Daoy (cell line): ENCODE results near the gene EFNA3. TPM values are rescaled to one million over a fixed set of nuclear protein-coding genes. Genes with fewer than 3 reads are reported as not detected.
A peak's percentile ranks its signal among the peaks of the same experiment; 100 is the strongest.

Source experiments
- DNase-seq: peaks from one replicate; pipeline ENCODE4 v3.0.0-alpha.2; 2015; ENCODE audit warnings: low read depth
- total RNA-seq: library from RNA; depleted of rRNA; stranded (reverse); fragments of >200 nt; shearing (Covaris generic); gene quantifications from 2 replicates; pipeline ENCODE4 v1.2.3, GENCODE V29; 2014; rRNA removed

Gene EFNA3, protein sequence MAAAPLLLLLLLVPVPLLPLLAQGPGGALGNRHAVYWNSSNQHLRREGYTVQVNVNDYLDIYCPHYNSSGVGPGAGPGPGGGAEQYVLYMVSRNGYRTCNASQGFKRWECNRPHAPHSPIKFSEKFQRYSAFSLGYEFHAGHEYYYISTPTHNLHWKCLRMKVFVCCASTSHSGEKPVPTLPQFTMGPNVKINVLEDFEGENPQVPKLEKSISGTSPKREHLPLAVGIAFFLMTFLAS
- total RNA-seq: 1.1 and 2.4 TPM in 2 replicates

DNA sequence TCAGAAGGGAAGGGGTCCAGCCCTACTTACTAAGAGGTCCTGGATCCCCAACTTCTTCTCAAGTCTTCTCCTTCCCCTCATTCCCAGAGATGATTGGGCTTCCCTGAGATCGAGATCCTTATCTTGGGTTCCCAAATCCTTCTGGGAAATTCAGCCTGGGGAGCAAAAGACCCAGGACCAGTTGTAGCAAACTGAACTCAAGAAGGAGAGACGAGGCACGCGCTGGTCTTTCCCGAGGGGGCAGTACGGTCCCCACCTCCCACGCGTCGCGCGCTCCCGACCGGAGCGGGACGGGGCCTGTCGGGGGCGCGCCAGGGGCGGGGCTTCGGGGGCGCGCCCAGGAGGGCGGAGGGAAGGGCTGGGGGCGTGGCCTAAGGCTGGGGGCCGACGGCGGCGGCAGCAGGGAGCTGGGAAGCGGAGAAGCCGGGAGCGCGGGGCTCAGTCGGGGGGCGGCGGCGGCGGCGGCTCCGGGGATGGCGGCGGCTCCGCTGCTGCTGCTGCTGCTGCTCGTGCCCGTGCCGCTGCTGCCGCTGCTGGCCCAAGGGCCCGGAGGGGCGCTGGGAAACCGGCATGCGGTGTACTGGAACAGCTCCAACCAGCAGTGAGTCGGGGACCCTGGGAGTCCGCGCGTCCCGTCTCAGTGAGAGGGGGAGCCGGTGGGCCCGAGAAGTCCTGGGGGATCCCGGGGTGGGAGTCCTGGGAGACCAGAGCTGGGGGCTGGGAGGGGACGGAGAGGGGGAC lies at the start of gene EFNA3:
Gene EFNA3 (plus strand): TSS at position 369 of the 741 bp plus-strand sequence. CDS start 105 bp downstream, at position 474.
- peak; percentile 78 for DNase-seq

DNA sequence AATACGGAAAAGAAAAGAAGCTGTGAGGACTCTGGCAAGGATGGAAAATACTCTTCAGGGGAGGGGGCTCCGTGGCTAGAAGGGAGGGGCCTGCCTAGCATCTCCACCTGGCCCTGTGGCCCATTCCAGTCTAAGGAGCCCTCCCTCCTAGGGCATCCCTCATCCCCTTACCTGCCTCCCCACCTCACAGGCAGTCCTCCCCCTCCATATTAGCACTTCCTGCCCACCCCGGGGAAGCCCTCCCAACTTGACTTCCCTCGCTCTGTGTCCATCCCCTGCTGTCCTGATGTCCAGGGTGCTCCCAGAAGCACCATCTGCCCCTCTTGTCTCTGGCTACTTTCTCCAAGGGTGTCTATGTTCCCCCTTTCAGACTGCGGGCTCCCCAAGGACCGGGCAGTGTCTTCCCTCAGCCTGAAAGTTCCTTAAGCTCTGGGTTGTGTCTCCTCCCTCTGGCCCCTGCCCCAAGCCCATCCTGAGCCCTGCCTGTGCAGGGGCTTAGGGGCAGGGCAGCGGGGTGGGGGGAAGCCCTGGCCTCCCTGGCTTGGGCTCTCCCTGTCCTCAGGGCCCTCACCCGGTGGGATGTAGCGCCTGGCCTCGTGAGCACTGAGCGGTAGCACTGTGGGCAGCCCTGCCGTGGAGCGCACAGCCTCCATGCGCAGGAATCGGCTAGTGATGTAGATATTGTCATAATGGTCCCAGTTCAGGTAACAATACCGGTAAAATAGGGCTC lies 49.0 kb upstream of the EFNA3 start:
- no peak for DNase-seq

DNA sequence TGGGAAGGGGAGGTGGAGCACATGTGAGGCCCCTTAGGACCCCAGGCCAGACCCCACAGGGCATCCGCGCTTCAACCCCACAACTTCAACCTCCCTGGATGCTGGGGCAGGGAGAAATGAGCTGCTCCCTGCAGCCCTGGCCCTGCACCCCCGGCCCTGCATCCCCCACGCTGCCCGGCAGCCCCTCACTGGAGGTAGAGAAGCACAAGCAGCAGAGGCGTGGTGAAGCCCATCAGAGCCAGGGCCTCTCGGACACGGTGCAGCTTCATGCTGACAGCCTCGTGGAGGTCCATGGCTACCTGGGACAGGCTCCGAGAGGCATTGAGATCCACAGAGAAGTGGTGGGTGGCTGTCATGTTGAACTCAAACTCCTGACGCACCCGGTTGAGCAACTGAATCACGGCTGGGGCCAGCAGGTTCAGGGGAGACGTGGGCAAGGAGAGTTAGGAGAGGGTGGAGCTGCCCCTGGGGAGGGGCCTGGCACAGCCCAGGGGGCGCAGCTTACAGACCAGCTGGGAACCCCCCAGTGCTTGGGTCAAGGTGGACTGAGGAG lies 48.3 kb upstream of the EFNA3 start:
- DNase-seq: no peak

DNA sequence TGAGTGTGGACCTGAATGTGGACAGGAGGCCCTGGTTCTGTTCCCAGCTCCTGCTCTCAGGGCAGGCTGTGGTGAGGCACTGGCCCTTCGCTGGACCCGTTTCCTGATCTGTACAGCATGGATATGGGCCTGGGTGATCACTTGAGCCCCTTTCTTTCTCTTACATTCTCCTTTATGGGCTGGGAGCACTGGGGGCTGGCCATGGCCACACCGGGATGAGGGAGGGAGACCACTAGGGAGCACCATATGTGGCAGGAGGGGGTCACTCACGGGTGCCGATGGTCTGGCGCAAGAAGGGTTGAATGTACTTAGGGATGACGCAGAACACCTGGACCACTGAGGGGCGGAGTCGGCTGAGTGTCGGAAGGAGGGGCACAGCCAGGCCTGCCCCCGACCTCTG lies 47.7 kb upstream of the EFNA3 start:
- no peak for DNase-seq

DNA sequence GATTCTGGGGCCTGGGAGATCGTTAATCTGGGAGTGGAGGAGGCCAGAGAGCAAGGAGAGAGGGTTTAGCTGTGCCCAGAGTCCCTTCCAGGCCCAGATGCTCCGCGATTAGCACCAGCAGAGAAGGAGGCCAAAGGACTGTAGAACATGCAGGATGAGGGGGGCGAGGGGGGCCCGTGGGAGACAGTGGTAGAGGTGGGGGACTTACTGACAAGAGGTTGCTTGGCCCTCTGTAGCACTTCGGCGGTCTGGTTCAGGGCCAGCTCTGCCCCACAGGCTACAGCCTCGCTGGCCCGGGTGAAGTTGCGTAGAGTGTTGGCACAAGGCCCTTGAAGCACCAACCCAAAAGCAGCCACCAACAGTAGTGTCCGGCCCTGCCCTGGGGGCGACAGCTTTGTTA lies 45.8 kb upstream of the EFNA3 start:
- DNase-seq: no peak

DNA sequence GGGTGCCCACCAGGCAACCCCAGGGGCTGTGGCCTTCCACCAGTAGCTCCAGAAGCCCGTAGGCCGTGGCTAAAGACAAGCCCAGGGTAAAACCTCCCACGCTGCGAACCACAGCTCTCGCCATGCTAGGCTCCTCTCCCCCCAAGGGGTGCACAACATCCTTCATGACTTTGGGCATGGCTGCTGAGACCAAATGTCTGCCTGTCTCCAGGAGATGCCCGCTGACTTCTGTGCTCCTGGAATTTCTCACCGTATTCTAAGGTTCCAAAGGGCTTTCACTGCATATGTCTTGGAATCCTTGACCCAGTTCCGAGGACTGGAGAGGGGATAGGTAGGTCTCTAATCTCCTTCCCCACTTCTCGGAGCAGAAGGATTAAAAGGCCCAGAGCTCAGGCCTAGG lies 45.1 kb upstream of the EFNA3 start, which contains the start of the genes DCST1 and DCST2:
Gene DCST1 (plus strand): TSS at position 301 of the 400 bp plus-strand sequence. CDS start 213 bp downstream, outside the sequence.
Gene DCST2 (minus strand): TSS at position 258 of the 400 bp plus-strand sequence. CDS start 80 bp downstream, at position 178.
- DNase-seq: no peak

DNA sequence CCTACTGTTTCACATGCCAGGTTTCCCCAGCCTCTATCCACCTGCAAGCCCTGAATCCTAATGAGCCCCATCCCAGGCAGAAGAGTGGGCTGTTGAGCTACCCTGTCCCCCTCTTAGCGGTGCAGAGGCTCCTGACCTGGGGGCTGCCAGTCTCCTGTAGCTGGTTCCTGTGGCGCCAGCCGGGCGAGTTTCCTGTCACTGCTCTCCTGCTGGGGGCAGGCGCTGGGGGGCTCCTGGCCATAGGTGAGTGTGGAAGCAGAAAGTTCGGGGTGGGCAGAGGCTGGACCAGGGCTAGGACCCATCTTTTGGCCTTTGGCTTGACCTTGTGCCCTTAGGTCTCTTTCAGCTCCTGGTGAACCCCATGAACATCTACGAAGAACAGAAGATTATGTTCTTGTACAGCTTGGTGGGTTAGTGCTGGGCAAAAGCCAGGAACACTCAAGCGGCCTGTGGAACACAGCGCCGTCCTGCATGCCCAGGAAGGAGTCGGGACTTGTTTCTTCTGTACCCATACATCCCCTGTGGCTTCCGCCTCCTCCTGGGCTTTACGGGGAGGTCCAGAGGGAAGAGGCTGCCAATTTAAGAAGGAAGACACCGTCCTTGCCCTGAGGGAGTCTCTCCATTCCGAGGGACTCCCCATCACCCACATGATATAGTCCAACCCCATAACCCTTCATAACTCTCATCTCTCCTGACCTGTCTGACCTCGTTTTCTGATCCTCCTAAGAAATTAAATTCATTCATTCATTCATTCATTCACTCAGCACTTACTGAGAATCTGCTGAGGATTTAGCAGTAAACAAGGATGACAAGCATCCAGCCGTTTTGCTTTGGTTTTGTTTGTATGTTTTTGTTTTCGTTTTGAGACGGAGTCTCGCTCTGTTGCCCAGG lies 44.1 kb upstream of the EFNA3 start:
- DNase-seq: no peak

DNA sequence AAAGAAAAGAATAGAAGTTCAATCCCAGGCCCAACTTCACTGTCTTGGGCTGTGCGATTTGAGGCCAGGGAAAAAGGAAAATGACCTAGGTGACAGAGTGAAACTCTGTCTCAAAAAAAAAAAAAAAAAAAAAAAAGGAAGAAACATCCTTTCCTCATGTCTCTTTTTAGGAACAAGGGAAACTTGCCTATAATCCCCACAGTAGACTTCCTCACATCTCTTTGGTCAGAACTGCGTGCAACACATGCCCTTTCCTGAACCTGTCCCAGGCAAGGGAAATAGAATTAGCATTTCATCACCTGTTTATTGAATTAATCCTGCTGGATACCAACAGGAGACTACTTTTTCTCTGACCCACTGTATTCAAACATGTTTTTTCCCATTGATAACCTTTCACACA lies 42.7 kb upstream of the EFNA3 start:
- no peak for DNase-seq

DNA sequence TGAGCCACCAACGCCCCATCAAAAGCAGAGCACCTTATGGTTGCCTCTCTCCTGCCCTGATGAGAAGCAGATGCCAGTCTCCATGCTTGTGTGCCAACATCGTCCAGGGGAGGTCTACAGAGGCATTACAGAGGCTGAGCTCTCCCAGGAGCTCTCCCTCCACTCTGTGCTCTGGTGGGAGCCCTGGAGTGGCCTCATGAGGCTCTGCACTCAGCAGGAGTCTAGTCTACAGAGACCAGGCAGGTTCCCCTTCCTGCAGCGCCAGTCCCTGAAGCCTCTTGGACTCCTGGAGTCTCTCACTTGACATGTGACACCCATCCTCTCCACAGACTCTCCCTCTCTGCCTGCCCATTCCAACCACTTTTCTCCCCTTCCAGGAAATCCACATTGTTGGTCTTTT lies 41.6 kb upstream of the EFNA3 start:
- no peak for DNase-seq

DNA sequence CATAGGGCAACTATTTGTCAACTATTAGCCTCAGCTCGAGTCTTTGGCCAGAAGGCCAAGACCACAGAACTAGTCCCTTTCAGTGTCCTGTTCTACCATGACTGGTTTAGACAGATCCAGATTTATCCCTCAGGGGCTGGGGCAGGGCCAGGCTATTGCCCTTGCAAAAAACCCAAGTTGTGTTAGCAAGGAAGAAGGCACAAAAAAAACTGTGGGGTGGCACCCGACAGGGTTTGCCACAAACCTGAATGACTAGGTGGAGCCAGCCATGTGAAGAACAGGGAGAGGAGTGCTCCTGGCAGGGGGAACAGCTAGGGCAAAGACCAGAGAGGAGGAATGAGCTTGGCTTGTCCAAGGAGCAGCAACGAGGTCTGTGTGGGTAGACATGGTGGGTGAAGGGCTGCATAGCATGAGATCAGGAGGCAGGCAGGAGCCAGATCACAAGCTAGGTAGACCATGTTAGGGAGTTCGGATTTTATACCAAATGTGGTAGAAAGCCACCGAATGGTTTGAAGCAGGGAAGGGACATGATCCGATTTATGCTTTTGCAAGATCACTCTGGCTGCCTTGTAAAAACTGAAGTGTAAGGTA lies 40.7 kb upstream of the EFNA3 start:
- DNase-seq: no peak

DNA sequence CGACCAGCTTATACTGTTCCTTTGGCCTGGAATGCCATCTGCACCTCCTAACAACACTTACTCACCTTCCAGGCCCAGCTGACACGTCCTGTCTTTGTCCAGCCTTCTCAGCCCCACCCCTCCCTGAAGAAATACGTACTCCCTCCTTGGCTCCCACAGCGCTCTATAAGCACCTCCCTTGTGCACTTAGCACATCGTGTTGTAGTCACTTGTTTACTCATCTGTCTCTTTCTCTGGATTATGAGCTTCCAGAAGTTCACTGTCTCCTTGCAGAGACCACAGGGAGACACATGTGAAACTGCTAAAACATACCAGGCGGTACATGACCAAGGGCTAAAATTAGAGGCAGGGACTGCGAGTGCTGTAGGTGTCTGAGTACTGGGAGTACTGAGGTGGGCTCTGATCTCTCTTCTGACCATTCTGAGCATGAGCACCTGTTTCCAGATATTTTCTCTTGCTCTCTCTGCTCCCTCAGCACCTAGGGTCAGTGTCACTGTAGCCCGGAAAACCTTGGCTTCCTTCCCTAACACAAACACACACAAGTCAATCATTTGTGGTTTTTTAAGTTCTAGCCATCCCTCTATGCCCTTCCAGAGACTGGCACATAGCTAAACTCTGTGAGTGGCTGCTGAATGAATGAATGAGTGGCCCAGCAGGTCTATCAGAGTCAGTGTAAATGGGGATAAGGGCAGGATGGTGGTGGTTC lies 39.9 kb upstream of the EFNA3 start:
- peak; percentile 39 for DNase-seq

DNA sequence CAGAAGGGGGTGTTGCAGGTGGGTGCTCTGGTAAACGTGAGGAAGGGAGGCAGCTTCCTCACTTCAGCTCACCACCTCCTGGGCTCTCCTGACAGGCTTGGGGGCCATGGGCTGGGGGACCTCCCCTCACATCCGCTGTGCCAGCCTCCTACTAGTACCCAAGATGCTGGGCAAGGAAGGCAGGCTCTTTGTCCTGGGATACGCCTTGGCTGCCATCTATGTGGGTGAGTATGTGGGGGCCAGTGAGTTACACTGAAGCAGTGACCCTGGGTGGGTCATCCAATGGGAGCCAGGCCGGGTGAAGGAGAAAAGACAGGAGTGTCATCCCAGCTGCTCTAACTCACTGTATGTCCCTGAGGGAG lies 39.3 kb upstream of the EFNA3 start:
- DNase-seq: no peak

DNA sequence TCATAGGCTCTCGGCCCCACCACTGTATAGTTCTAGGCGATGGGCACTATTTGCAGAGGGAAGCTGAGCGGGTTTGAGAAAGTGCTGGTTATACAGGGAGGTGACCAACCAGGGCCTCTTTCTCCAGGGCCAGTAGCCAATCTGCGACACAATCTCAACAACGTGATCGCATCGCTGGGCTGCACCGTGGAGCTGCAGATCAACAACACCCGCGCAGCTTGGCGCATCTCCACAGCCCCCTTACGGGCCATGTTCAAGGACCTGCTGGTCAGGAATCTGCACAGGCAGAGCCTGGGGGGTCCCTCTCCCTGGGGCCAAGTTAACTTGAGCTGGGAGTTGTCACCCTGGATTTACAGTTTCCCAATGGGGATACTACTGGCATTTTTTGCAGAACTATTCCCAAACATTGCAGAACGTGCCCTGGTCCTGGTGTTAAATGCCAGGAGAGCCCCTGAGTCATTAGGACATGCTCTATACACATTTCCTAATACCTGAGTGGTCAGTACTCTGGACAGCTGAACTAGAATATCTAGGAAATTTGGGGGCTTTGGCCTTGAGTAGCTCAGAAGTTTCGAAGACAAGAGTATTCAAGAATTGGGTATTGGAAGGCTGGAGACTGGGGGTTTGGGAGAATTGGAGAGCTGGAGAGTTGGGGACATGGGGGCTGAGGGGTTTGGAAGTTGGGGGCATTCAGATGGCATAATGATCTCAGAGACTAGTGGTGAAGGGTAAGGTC lies 38.1 kb upstream of the EFNA3 start:
- no peak for DNase-seq

DNA sequence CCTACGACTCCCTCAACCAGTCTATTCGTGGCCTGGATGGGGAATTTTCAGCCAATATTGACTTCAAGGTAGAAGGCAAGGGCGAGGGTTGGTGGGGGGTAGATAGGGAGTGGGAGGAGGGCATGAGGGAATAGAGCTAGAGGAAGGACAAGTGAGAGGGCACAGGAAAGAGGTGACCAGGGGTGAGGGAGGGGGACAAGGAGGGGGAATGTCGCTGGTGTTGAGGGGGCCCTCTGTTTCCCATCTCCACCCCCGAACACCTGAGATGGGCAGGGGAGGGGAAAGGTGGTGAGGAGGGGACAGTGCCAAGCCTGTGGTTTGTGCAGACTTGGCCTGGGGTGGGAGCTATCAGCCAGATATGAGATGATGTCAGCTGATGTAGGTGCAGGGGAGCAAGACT lies 35.8 kb upstream of the EFNA3 start:
- no peak for DNase-seq

DNA sequence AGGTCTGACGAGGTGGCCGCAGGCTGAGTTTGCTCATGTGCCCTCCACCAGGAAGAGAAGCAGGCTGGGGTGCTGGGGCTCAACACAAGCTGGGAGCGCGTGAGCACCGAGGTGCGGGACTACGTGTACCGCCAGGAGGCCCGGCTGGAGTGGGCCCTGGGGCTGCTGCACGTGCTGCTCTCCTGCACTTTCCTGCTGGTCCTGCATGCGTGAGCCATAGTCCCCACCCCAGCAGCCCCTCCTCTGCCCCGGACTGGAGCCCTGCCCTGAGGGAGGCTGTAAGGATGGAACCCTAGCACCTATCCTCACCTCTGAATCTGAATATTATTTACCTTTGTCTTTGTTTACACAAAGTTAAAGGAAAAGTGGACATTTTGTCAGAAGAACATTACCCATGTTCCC lies 35.3 kb upstream of the EFNA3 start:
- no peak for DNase-seq

DNA sequence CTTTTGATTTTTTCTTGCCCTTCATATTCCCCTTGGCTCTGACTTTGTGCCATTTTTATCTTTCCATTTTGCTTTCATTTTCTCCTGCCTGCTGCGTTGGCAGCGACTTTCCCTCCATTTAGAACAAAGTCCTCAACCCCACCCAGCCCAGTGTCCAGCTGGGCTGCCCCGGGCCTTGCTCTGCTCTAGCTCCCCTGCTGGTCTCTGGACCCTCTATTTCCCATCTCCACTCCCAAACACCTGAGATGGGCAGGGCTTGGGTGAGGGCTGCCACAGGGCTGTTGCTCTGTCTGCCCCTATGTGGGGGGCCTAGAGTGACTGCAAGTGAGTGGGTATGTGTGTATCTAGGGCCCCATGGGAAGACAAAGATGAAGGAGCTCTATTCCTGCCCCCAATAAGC lies 34.8 kb upstream of the EFNA3 start:
- no peak for DNase-seq

DNA sequence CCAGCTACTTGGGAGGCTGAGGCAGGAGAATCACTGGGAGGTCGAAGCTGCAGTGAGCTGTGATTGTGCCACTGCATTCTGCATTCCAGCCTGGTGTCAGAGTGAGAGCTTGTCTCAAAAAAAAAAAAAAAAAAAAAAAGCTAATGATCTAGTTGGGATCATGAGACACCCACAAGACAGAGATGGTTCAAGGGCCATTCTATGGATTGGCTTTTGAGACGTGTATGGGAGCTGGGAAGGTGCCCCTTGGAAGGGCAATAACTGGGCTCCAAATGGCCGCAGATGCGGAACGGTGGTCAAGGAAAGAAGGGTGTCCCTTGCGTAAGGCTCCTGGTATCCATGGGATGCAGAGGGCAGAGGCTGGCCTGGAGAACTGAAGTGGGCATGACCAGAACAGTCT lies 34.3 kb upstream of the EFNA3 start:
- no peak for DNase-seq

DNA sequence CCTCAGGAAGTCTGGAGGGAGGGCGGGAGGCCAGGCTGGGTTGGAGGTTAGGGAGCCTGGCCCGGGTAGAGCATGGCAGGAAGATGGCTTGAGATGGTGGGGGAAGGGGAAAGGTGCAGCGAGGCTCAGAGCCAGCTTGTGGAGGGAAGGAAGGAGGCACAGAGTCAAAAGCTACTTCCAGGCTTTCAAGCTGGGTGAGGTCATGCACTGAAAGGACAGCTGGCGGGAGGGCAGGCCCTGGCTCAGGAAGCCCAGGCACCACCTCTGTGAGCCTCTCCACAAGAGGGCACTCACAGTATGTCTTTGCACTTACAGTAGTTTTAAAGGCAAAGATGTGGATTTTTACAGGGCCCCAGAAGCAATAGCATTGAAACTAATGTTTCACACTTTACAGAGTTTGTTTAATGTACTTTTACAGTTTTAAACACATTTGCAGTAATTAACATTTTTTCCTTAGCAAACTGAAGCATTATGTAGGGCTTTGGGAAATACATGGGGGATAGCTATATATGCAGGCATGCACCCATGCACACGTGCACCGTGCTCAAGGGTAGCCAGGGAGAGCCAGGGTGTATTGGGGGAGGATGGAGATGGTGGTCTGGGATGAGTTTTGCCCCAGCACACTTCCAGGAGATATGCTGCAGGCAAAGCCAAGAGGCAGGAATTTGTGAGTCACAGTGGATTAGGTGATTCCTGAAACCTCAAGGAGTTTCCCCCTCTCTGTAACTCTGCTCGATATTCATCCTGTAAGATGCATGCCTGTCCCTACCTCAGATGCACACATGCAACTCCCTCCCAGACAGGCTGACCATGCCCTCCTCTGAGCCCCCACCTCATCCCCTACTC lies 33.6 kb upstream of the EFNA3 start:
- peak; percentile 81 for DNase-seq
